ENCODE measurements around the gene ZNF341.

- TF ChIP-seq CTCF (optimal IDR thresholded peaks at IDR 0.05 in 1 of 3, IDR thresholded peaks at IDR 0.05 in 1 of 3, conservative IDR thresholded peaks at IDR 0.05 in 1 of 3; ENCODE audit: extremely low read depth in 1 of 3, insufficient read depth in 2 of 3, low read length in 3 of 3) (no peak), EZH2 (IDR thresholded peaks at IDR 0.05; ENCODE audit: low read length) (no peak)
These were observed 2.7 kb upstream of the ZNF341 start for GRCh38 chr20:33729101-33729500.

All from keratinocyte (primary cell).